GM12891 (cell line): ENCODE results near the gene TRDN.

ENCODE experiments used
- PAX5 ChIP-seq: IDR thresholded peaks from 2 replicates; pipeline ENCODE4 v1.6.1; 2011; ENCODE audit warnings: low read length, moderate library complexity, mild to moderate bottlenecking; ENCODE audit not compliant: insufficient read depth, severe bottlenecking
- POLR2A ChIP-seq: IDR thresholded peaks from 2 replicates; pipeline ENCODE4 v1.6.1; 2011; ENCODE audit warnings: low read depth, low read length, control low read depth

DNA sequence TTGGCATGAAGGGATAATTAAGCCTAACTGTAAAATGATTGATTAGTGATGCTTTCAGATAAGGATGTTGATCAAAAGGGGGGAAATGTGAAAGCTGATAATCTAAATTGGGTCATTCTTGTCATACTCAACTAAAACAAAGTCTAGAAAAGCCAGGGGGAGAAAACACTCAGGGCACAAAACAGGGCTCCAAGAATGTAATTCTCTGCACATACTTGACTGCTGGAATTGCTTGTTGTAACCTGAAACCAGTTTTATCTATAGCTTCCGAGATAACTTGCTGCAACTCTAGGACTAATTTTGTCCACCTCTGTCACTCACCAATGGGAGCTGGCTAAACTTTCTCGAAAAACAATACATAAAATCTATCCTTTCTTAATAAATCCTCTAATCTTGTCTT, 330.4 kb downstream of the TRDN start:
- no peak for TF ChIP-seq POLR2A
- TF ChIP-seq PAX5 = no peak
